Heart right ventricle (tissue), 16 donors: ENCODE measurements around the gene CCDC27. TPM values are rescaled to one million over a fixed set of nuclear protein-coding genes. Genes with fewer than 3 reads are reported as not detected.

Experiments
- ATAC-seq, 8 donors: fragments of 200-7000 bp; cut with Tn5 transposase; one replicate each; pipeline ENCODE4 v1.9.1; 2020; ENCODE audit warnings: mild to moderate bottlenecking in 8 of 8, moderate library complexity in 8 of 8, moderate number of reproducible peaks in 1 of 8
- DNase-seq, 2 donors: peaks; one replicate each; pipeline ENCODE4 v3.0.0-alpha.2; 2020
- H3K27ac ChIP-seq, 10 donors: fragments of 200-600 bp; sonication (generic) in 2 of 10; one replicate each; pipeline versions ENCODE4 v1.5.0 to v1.8.0; 2020 to 2022; ENCODE audit warnings: mild to moderate bottlenecking in 3 of 10
- H3K27me3 ChIP-seq, 7 donors: fragments of 200-600 bp; one replicate each; pipeline ENCODE4 v1.8.0; 2021 to 2022; ENCODE audit warnings: mild to moderate bottlenecking in 2 of 7
- H3K36me3 ChIP-seq, 9 donors: fragments of 200-600 bp; sonication (generic) in 1 of 9; one replicate each; pipeline versions ENCODE4 v1.5.0 to v1.8.0; 2020 to 2022; ENCODE audit warnings: mild to moderate bottlenecking in 2 of 9
- H3K4me1 ChIP-seq, 9 donors: fragments of 200-600 bp; sonication (generic) in 1 of 9; one replicate each; pipeline versions ENCODE4 v1.5.0 to v1.8.0; 2020 to 2022; ENCODE audit warnings: mild to moderate bottlenecking in 4 of 9
- H3K4me3 ChIP-seq, 10 donors: fragments of 200-600 bp; sonication (generic) in 2 of 10; one replicate each; pipeline versions ENCODE4 v1.5.0 to v1.8.0; 2020 to 2022; ENCODE audit warnings: mild to moderate bottlenecking in 7 of 10, moderate library complexity in 2 of 10
- H3K9me3 ChIP-seq, 11 donors: fragments of 200-600 bp in 10 of 11; sonication (generic) in 2 of 11; one replicate each; pipeline versions ENCODE4 v1.5.0 to v1.8.0; 2013 to 2022; ENCODE audit warnings: mild to moderate bottlenecking in 2 of 11, control low read depth in 1 of 11, moderate library complexity in 1 of 11
- WGBS, 2 donors: extraction: QIAGEN DNeasy Blood & Tissue Kit; methylation state at CpG; one replicate each; pipeline ENCODE4 v1.1.7; 2013; ENCODE audit warnings: inconsistent platforms in 1 of 2; 5-methylcytosine and 5-hydroxymethylcytosine counted together
- intact Hi-C, 10 donors: fragments of 100-400 bp; cut with DNase I; formaldehyde crosslinking; loops; one replicate each; pipeline versions ENCODE4 v1.11.1 to v1.14.2; 2022
- polyA plus RNA-seq, 2 donors: library from polyadenylated mRNA; stranded (reverse); fragments of 200-250 nt; gene quantifications; one replicate each; pipeline ENCODE4 v1.2.3, GENCODE V29; 2013
- total RNA-seq, 10 donors: library from RNA; stranded (reverse); fragmentation: NEBNext Ultra II Directional in 3 of 10; extraction: Animal tissue kit (Norgen Biotek cat#: 25700) in 3 of 10; gene quantifications; one replicate each; pipeline versions ENCODE4 v1.2.1 to v1.2.4, GENCODE V29; 2021 to 2023
- TF ChIP-seq, protein P1 (sequence below), 9 donors: fragments of 200-600 bp; sonication (generic) in 2 of 9; IDR thresholded peaks; one replicate each; pipeline versions ENCODE4 v1.5.0 to v1.8.0; 2021 to 2022; ENCODE audit warnings: antibody characterized with exemption in 9 of 9, mild to moderate bottlenecking in 5 of 9, moderate library complexity in 1 of 9
- donor health status: Arrhythmogenic right ventricular cardiomyopathy.
- donor health status: ischemic (EF 13 %, LVEDD 7.1; RV severe dilation, severe dysfunction).
- donor health status: healthy with polysubstance abuse.
- donor health status: DM: no; HTN: yes; CAD: no.
- donor health status: DM: no; HTN: no; CAD: no.
- donor health status: ischemic (EF 25% LVEDD 6.9; RV normal size, moderate dysfunction).
- donor health status: ischemic (EF 25% LVEDD 5.7; RV mildly dilated, moderate dysfunction).
- donor health status: healthy.
- donor health status: DM: yes; HTN: yes; CAD: no.
- donor health status: Ischemic cardiomyopathy.
- donor health status: ischemic (EF 35%, LVEDD 5.7; RV mildly dilated, moderate dysfunction).
- donor health status: nonischemic (EF 11% LVEDD 7.7; RV severe dilation, severe dysfunction).
- donor health status: DM: yes; HTN: yes; CAD: no.
- donor health status: PGD.
- donor health status: ischemic (EF 29% LVEDD 5.4; RV normal size, mild dysfunction).
- donor health status: nonischemic (EF 23%, LVEDD 6.1; RV moderate dilation, normal function).

CCDC27 gene
- total and polyA plus RNA-seq, 12 donors = 0.03 TPM; not detected in 11

DNA sequence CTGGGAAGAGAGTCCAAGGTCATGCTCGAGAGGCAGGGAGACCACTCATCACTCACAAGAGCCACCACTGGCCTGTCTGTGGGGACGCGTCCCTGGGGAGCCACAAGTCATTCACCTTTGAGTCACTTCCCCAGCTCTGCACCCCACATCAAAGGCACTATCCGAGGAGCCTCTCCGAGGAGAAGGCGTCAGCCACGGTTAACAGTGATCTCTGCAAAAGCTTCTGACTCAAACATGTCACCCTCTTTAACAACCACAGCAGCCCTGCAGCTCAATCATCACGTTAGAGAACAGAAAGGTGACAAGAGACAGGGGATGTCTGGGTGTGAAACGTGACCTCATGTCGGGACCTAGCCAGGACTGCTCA, 35.1 kb downstream of the CCDC27 start:
- no peaks in the 10 kb centered on the region for H3K27me3 ChIP-seq
- no peaks in the 10 kb centered on the region for H3K9me3 ChIP-seq
- H3K27ac ChIP-seq = no peak overlapping the region
- WGBS, 2 donors = 66 to 80% methylated on average over 10 of the region's 10 CpGs
- intact Hi-C loops = no loop called here
- H3K36me3 ChIP-seq = peaks cover 0 to 91% (median 43%) of the 10 kb centered on the region in 9 donors
- peaks cover 0 to 48% (median 28%) of the 10 kb centered on the region in 9 donors for H3K4me1 ChIP-seq
- H3K4me3 ChIP-seq = no peak overlapping the region
- TF ChIP-seq, protein P1, sequence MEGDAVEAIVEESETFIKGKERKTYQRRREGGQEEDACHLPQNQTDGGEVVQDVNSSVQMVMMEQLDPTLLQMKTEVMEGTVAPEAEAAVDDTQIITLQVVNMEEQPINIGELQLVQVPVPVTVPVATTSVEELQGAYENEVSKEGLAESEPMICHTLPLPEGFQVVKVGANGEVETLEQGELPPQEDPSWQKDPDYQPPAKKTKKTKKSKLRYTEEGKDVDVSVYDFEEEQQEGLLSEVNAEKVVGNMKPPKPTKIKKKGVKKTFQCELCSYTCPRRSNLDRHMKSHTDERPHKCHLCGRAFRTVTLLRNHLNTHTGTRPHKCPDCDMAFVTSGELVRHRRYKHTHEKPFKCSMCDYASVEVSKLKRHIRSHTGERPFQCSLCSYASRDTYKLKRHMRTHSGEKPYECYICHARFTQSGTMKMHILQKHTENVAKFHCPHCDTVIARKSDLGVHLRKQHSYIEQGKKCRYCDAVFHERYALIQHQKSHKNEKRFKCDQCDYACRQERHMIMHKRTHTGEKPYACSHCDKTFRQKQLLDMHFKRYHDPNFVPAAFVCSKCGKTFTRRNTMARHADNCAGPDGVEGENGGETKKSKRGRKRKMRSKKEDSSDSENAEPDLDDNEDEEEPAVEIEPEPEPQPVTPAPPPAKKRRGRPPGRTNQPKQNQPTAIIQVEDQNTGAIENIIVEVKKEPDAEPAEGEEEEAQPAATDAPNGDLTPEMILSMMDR (IDR thresholded peaks at IDR 0.05) = no peak
- ATAC-seq (no peak), DNase-seq (peak in 1 of 2 donors; percentile 8)

DNA sequence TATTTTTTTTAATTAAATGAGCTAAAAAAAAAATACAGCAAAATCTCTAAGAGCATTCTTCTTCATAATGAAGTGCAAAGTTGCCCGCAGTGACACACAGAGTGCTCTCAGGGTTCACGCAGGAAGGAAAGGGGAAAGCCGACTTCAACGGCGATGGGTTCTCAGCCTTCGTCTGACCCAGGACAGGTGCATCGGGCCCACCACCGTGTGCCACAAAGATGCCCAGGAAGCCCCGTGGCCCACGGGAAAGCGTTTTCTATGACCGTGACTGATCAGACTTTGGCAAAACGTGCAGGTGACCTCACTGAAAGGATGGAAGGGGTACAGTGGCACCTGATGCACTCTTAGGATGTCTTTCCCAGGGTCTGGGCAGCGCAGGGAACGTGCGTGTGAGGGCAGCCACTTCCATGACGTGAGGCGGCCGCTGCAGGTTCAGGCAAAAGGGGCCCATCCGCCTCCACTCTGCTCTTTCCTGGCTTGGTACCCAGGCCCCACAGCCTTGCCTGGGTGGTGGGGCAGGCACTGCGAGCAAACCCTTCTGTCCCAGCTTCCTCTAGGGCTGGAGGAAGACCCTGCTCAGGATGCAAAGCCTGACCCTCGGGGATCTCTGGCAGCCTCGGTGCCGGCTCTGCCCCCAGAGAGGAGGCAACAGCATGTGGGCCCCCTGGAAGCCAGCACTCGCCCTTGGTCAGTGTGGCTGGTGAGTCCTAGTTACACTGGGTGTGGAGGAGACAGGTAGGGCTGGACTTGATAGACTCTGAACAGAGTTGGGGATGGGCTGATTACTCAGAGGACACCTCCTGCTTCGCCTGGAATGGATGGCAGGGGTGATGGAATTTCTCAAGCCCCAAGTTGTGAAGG, 35.7 kb downstream of the CCDC27 start:
- TF ChIP-seq, protein P1 (IDR thresholded peaks at IDR 0.05) = no peak
- DNase-seq (peak in 1 of 2 donors; percentile 1), ATAC-seq (no peak)
- Histone ChIP-seq H3K4me3 (no peak overlapping the region), H3K27ac (no peak overlapping the region), H3K4me1 (peaks cover 0 to 52% (median 28%) of the 10 kb centered on the region in 9 donors), H3K9me3 (no peaks in the 10 kb centered on the region), H3K36me3 (peaks cover 0 to 91% (median 41%) of the 10 kb centered on the region in 9 donors), H3K27me3 (no peaks in the 10 kb centered on the region)
- WGBS, 2 donors = 91% methylated on average over 26 of the region's 26 CpGs
- intact Hi-C loops = no loop called here

DNA sequence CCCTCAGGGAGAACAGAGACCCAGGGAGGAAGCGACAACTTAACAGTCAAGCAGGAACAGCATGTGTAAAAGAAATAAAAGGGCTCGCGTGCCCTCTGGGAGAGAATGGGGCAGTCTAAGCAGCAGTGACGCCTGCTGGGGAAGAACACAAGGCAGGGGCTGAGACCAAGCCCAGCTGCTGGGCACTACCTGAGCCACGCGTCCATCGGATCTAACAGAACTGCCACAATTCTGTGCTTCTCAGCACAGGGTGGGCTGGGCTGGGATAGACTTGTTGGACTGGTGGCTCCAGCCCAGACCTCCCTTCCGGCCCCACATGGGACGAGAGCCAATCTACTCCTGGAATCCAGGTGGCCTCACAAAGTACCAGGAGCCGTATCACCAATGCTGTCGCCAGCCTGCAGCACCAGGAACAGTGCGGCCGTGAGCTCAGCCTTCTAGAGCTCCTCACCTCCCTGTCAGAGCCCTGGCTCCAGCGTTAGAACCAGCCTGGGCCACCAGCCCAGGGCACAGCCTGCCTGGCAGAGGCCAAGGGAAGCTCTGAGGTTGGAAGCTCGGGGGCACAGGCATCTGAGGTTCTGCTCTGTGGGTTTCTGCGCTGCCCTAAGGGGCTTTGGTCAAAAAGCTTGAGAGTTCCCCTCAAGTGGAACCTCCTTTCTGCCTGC, 36.6 kb downstream of the CCDC27 start:
- peaks cover 0 to 83% (median 36%) of the 10 kb centered on the region in 9 donors for H3K36me3 ChIP-seq
- ATAC-seq = peak in 7 of 8 donors; percentile 34 to 78 (median 67)

More for the DNA sequence above, 36.6 kb downstream of the CCDC27 start:
- Histone ChIP-seq H3K27me3 (no peaks in the 10 kb centered on the region), H3K4me3 (no peak overlapping the region), H3K9me3 (no peaks in the 10 kb centered on the region), H3K4me1 (peaks cover 0 to 61% (median 35%) of the 10 kb centered on the region in 9 donors), H3K27ac (no peak overlapping the region)
- TF ChIP-seq, protein P1 (IDR thresholded peaks at IDR 0.05) = peak in 1 of 9 donors; percentile 7
- peak in 1 of 2 donors; percentile 28 for DNase-seq
- 63 to 74% methylated on average over 16 of the region's 16 CpGs for WGBS, 2 donors
- intact Hi-C loops = no loop called here
